GM12872 (cell line): Measurements from ENCODE around the gene PGM2L1.

Source experiments
- TF ChIP-seq, protein P1 (sequence below): IDR thresholded peaks from 3 replicates; pipeline ENCODE4 v1.5.1; 2011; ENCODE audit warnings: low read depth, mild to moderate bottlenecking, low read length, moderate library complexity; ENCODE audit not compliant: insufficient read depth

The PGM2L1 gene

DNA sequence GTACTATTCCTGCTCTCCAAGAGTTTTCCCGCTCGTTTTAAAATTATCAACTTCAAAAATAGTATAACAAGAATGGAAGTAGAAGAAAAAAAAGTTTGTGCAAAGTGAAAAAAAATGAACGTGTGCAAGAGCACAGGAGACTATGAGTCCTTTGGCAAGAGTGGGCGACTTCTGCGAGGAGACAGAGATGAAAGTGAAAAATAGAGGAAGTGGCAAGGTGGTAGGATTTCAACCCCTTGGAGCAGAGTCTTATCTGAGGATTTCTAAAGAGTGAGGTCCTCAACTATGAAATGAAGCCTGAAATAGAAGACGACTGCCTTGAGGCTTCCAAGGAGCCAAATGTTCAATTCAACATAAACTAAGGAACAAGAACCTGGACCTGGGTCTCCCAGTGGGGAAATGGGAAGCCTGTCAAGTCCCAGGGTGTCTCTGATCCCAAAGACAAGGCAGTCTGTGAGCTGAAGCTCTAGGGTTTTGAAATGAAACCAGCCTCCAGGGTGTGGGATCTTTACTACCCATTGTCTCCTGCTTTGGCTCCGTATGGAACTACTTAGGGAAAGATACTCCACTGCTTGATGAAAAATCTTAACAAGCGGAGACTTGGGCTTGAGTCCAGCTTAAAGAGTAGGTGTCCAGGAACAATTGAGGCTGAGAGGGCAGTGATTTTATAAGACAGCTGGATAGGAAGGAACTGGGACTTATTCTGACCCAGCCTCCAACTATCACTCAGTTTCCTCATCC lies 91.6 kb downstream of the PGM2L1 start:
- TF ChIP-seq, protein P1, sequence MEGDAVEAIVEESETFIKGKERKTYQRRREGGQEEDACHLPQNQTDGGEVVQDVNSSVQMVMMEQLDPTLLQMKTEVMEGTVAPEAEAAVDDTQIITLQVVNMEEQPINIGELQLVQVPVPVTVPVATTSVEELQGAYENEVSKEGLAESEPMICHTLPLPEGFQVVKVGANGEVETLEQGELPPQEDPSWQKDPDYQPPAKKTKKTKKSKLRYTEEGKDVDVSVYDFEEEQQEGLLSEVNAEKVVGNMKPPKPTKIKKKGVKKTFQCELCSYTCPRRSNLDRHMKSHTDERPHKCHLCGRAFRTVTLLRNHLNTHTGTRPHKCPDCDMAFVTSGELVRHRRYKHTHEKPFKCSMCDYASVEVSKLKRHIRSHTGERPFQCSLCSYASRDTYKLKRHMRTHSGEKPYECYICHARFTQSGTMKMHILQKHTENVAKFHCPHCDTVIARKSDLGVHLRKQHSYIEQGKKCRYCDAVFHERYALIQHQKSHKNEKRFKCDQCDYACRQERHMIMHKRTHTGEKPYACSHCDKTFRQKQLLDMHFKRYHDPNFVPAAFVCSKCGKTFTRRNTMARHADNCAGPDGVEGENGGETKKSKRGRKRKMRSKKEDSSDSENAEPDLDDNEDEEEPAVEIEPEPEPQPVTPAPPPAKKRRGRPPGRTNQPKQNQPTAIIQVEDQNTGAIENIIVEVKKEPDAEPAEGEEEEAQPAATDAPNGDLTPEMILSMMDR, result no peak

DNA sequence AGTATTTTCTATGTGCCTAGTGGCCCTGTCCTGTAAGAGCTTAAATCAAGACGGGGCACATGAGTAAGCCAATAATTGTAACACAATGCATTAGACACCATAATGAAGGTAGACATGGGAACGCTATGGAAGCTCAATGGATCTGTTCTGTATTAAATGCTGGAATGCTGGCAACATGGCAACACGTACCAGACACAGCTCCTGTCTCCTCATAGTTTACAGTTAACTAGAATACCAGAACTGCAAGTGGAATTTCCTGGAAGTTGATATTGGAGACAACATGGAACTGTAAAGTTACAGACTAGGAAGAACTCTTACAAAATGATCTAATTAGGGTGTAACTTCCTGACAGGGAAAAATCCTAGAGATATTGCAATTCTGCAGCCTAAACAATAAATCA lies 99.2 kb downstream of the PGM2L1 start:
- TF ChIP-seq, protein P1, result no peak

DNA sequence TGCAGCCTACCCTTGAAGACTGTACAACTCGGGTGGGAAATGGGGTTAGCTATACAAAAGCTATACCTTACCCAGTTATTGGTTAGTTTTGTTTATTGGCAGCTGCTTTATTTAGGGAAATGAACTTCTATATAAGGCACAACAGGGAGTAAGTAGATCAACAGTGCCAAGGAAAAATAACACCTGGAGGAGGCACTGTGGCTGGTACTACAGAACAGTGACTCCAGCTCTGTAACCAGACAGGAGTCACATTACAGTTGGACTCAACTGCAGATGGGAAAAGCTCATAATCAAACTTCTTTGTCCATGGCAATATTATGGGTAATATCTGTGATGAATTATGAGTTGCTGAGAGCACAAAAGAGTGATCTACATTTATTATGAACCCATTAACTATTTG lies 100.7 kb downstream of the PGM2L1 start:
- TF ChIP-seq, protein P1, result no peak

DNA sequence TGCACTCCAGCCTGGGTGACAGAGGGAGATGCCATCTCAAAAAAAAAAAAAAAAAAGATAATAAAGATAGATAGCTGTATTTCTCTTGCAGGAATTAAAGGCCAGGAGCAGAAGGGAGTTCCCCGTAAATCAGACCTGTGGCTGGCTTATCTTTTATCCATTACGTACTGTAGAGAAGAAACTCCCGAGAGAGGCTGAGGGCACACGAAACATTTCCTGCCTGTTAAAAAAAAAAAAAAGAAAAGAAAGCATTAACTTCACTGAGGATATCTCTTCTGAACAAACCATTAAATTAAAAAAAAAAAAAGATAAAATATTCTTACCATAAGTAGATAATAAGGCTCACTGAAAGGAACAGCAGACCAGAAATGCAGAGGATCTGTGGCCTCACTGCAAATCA lies 109.3 kb downstream of the PGM2L1 start:
- TF ChIP-seq, protein P1, result no peak

DNA sequence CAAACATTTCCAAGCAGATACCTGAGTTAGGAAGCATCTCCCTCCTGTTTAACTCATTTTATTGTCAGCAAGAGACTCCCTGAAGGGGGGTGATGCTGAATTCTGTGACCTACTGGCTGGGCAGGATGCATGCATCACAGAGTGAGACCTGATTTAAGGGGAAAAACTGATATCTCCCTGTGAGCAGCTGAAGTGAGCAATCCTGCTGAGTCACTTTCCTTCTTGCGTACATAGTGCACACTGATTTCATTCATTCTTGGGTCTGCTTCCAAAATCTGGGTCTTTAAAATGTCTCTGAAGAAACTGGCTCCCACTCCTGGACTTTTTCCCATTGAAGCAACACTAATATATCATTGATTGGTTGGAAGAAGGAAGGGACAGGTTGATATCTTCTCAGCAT lies 110.1 kb downstream of the PGM2L1 start:
- TF ChIP-seq, protein P1, result no peak

DNA sequence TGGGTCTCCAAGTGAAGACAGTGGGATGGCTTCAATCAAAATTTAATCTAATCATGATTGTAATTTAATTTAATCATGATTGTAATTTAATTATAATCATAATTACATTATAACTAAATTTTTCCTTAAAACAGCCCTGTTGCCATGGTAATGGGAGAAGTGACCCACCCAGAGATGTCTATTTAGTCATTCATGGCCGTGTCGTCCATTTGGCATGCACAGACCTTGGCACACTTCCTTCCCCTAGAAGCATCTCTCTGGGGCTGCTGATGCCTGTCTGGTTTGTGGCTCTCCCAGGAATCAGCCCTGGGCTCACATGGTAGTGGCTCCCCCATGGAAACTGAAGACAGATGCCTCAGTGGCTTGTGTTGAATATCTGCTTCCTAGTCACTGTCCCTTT lies 113.8 kb downstream of the PGM2L1 start:
- TF ChIP-seq, protein P1, result no peak

DNA sequence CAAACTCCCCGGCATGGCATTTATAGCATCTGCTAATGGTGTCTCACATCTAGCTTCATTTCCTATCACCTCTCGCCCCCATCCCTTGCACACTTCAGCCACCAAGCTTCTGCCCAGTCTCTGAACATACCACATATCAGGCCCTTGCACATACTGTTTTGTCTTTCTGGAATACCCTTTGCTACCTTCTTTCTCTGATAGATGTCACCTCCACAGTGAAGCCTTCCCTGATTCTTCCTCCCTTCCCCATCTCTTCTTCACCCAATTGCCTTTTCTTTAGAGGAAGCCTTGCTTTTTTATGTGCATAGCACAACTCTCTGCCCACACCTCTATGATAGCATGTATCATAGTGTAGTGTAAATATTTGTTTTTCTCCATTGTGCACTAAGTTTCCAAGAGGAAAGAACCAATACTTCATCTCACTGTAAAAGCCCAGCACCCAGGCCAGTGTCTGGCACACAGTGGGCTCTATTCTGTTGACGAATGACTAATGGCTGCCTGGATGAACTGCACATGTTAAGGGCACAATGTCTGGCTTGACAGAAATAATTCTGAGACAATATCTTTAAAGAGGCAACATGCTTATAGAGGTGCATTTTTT lies 114.6 kb downstream of the PGM2L1 start:
- TF ChIP-seq, protein P1, result no peak
